Activated CD8-positive, alpha-beta memory T cell treated with anti-CD3 and anti-CD28 coated beads, Interleukin-2, amount 10 ng/mL, durations not matched to agents 7 days and 5 days (primary cell): ENCODE measurements around the gene LRRFIP1. TPM values are rescaled to one million over a fixed set of nuclear protein-coding genes. Genes with fewer than 3 reads are reported as not detected.
"Not testable (repeated sequence)": the region's sequence is repeated elsewhere in the genome, so short reads cannot be mapped to it uniquely, and the experiment has no call there.

Source experiments
- ATAC-seq: fragments of 150-1000 bp; cut with Tn5 transposase; one replicate; pipeline ENCODE4 v1.10.0; 2021; ENCODE audit warnings: moderate library complexity
- CTCF ChIA-PET: fragments of 350-600 bp; sonication (Branson Sonifier 250); formaldehyde crosslinking; loops from one replicate; lab custom pipeline; 2021; ENCODE audit warnings: antibody characterized with exemption; lab: Charles Lee
- DNase-seq: peaks from one replicate; pipeline ENCODE4 v3.0.0-alpha.2; 2020
- H3K27ac Mint-ChIP-seq: one replicate; pipeline ENCODE4 v1.8.0; 2021; ENCODE audit warnings: mild to moderate bottlenecking, mixed read lengths
- H3K27me3 Mint-ChIP-seq: one replicate; pipeline ENCODE4 v1.8.0; 2021; ENCODE audit warnings: mixed read lengths
- H3K36me3 Mint-ChIP-seq: one replicate; pipeline ENCODE4 v1.8.0; 2021; ENCODE audit warnings: mild to moderate bottlenecking, mixed read lengths
- H3K4me1 Mint-ChIP-seq: one replicate; pipeline ENCODE4 v1.8.0; 2021; ENCODE audit warnings: mixed read lengths
- H3K4me3 Mint-ChIP-seq: one replicate; pipeline ENCODE4 v1.8.0; 2021; ENCODE audit warnings: mild to moderate bottlenecking, moderate library complexity, mixed read lengths
- H3K9me3 Mint-ChIP-seq: one replicate; pipeline ENCODE4 v1.8.0; 2022; ENCODE audit warnings: low read depth, mixed read lengths
- total RNA-seq, 2 experiments: library from RNA; stranded (reverse); gene quantifications; one replicate each; pipeline ENCODE4 v1.2.3, GENCODE V29; 2021

Gene LRRFIP1
- total RNA-seq, 2 experiments from 2014 or later: 197 to 229 TPM

GRCh38 chr2:237759176-237759575 is 131.8 kb downstream of the LRRFIP1 start:
- Mint-ChIP-seq H3K27ac (peak overlapping the region; percentile 27), H3K4me1 (no peaks in the 10 kb centered on the region), H3K27me3 (no peaks in the 10 kb centered on the region), H3K9me3 (no peaks in the 10 kb centered on the region), H3K36me3 (peaks cover 68% of the 10 kb centered on the region), H3K4me3 (no peak overlapping the region)
- ATAC-seq: no peak
- CTCF ChIA-PET: interaction anchor here (1.2 kb wide), 1 partner anchor 9 kb away, joined by 4 read pairs; no protein-coding TSS in a partner anchor
- no peak for DNase-seq

GRCh38 chr2:237760506-237761502 is 133.4 kb downstream of the LRRFIP1 start:
- Mint-ChIP-seq H3K4me1 (no peaks in the 10 kb centered on the region), H3K36me3 (peaks cover 61% of the 10 kb centered on the region)
- CTCF ChIA-PET: interaction anchor here (1.3 kb wide), 1 partner anchor 16 kb away, joined by 4 read pairs; no protein-coding TSS in a partner anchor

GRCh38 chr2:237762291-237763182 is 135.2 kb downstream of the LRRFIP1 start:
- H3K36me3 Mint-ChIP-seq: peaks cover 57% of the 10 kb centered on the region
- not testable (repeated sequence) for H3K4me3 Mint-ChIP-seq

More at GRCh38 chr2:237760506-237761502, 133.4 kb downstream of the LRRFIP1 start:
- Mint-ChIP-seq H3K27me3 (no peaks in the 10 kb centered on the region), H3K9me3 (no peaks in the 10 kb centered on the region), H3K27ac (no peak overlapping the region), H3K4me3 (no peak overlapping the region)
- DNase-seq (no peak), ATAC-seq (no peak)

GRCh38 chr2:237763812-237764211 is 136.4 kb downstream of the LRRFIP1 start:
- ATAC-seq (no peak), DNase-seq (no peak)
- peaks cover 49% of the 10 kb centered on the region for H3K36me3 Mint-ChIP-seq
- no peaks in the 10 kb centered on the region for H3K4me1 Mint-ChIP-seq
- H3K9me3 Mint-ChIP-seq: no peaks in the 10 kb centered on the region
- CTCF ChIA-PET: no interaction called here
- no peak overlapping the region for H3K27ac Mint-ChIP-seq
- H3K27me3 Mint-ChIP-seq: no peaks in the 10 kb centered on the region
- no peak overlapping the region for H3K4me3 Mint-ChIP-seq

More at GRCh38 chr2:237762291-237763182, 135.2 kb downstream of the LRRFIP1 start:
- H3K27ac Mint-ChIP-seq, ATAC-seq, DNase-seq, H3K4me1 Mint-ChIP-seq, H3K27me3 Mint-ChIP-seq, H3K9me3 Mint-ChIP-seq: not testable (repeated sequence)
- CTCF ChIA-PET: interaction anchor here (1.3 kb wide), 1 partner anchor 17 kb away, joined by 4 read pairs; no protein-coding TSS in a partner anchor

- not testable (repeated sequence) for H3K27ac Mint-ChIP-seq, ATAC-seq, DNase-seq, H3K9me3 Mint-ChIP-seq, H3K4me1 Mint-ChIP-seq, H3K4me3 Mint-ChIP-seq, H3K27me3 Mint-ChIP-seq
- peaks cover 49% of the 10 kb centered on the region for H3K36me3 Mint-ChIP-seq
- CTCF ChIA-PET: interaction anchor here (0.6 to 1.7 kb wide), 3 partner anchors 10 to 142 kb away, joined by 3 to 6 read pairs (median 4); no protein-coding TSS in a partner anchor
Measured at GRCh38 chr2:237765122-237765521, 137.7 kb downstream of the LRRFIP1 start.

GRCh38 chr2:237765875-237766274 is 138.5 kb downstream of the LRRFIP1 start:
- Mint-ChIP-seq H3K4me1 (no peaks in the 10 kb centered on the region), H3K36me3 (peaks cover 44% of the 10 kb centered on the region), H3K27me3 (no peaks in the 10 kb centered on the region), H3K9me3 (no peaks in the 10 kb centered on the region), H3K27ac (no peak overlapping the region), H3K4me3 (no peak overlapping the region)
- DNase-seq (no peak), ATAC-seq (no peak)
- CTCF ChIA-PET: interaction anchor here (0.6 to 1.7 kb wide), 4 partner anchors 9 to 143 kb away, joined by 3 to 6 read pairs (median 4); no protein-coding TSS in a partner anchor

GRCh38 chr2:237766340-237766739 is 139.0 kb downstream of the LRRFIP1 start:
- CTCF ChIA-PET: interaction anchor here (0.9 to 1.7 kb wide), 2 partner anchors 9 to 21 kb away, joined by 3 to 6 read pairs; no protein-coding TSS in a partner anchor
- ATAC-seq: no peak
- Mint-ChIP-seq H3K4me3 (no peak overlapping the region), H3K4me1 (no peaks in the 10 kb centered on the region), H3K27ac (no peak overlapping the region), H3K36me3 (peaks cover 43% of the 10 kb centered on the region), H3K27me3 (no peaks in the 10 kb centered on the region), H3K9me3 (no peaks in the 10 kb centered on the region)
- DNase-seq: no peak

GRCh38 chr2:237772513-237772912 is 145.1 kb downstream of the LRRFIP1 start:
- ATAC-seq (no peak), DNase-seq (no peak)
- CTCF ChIA-PET: no interaction called here
- peaks cover 43% of the 10 kb centered on the region for H3K36me3 Mint-ChIP-seq
- H3K4me3 Mint-ChIP-seq: no peak overlapping the region
- no peaks in the 10 kb centered on the region for H3K4me1 Mint-ChIP-seq
- H3K27me3 Mint-ChIP-seq: no peaks in the 10 kb centered on the region
- no peaks in the 10 kb centered on the region for H3K9me3 Mint-ChIP-seq
- H3K27ac Mint-ChIP-seq: no peak overlapping the region

- H3K27ac Mint-ChIP-seq: no peak overlapping the region
- CTCF ChIA-PET: interaction anchor here (1.4 to 4.6 kb wide), 3 partner anchors 46 to 261 kb away, joined by 3 to 29 read pairs (median 9); no protein-coding TSS in a partner anchor
Measured at GRCh38 chr2:237773826-237774225, 146.4 kb downstream of the LRRFIP1 start.

GRCh38 chr2:237774811-237775553 is 147.6 kb downstream of the LRRFIP1 start:
- H3K4me1 Mint-ChIP-seq: no peaks in the 10 kb centered on the region
- H3K4me3 Mint-ChIP-seq: no peak overlapping the region
- peaks cover 2% of the 10 kb centered on the region for H3K9me3 Mint-ChIP-seq
- CTCF ChIA-PET: interaction anchor here (0.6 to 4.6 kb wide), 13 partner anchors 9 to 262 kb away, joined by 3 to 29 read pairs (median 3); no protein-coding TSS in a partner anchor
- no peak overlapping the region for H3K27ac Mint-ChIP-seq
- ATAC-seq (peak; percentile 78), DNase-seq (peak; percentile 63)
- peaks cover 59% of the 10 kb centered on the region for H3K36me3 Mint-ChIP-seq
- H3K27me3 Mint-ChIP-seq: no peaks in the 10 kb centered on the region

More at GRCh38 chr2:237773826-237774225, 146.4 kb downstream of the LRRFIP1 start:
- DNase-seq (no peak), ATAC-seq (no peak)
- H3K36me3 Mint-ChIP-seq: peaks cover 56% of the 10 kb centered on the region
- peaks cover 2% of the 10 kb centered on the region for H3K9me3 Mint-ChIP-seq
- no peak overlapping the region for H3K4me3 Mint-ChIP-seq
- no peaks in the 10 kb centered on the region for H3K27me3 Mint-ChIP-seq
- H3K4me1 Mint-ChIP-seq: no peaks in the 10 kb centered on the region

GRCh38 chr2:237779521-237779920 is 152.1 kb downstream of the LRRFIP1 start:
- Mint-ChIP-seq H3K36me3 (peaks cover 81% of the 10 kb centered on the region), H3K4me1 (no peaks in the 10 kb centered on the region), H3K4me3 (no peak overlapping the region), H3K27me3 (no peaks in the 10 kb centered on the region), H3K27ac (no peak overlapping the region), H3K9me3 (peaks cover 2% of the 10 kb centered on the region)
- CTCF ChIA-PET: no interaction called here
- ATAC-seq (no peak), DNase-seq (no peak)

GRCh38 chr2:237782181-237782580 is 154.8 kb downstream of the LRRFIP1 start:
- DNase-seq (no peak), ATAC-seq (no peak)
- Mint-ChIP-seq H3K4me3 (no peak overlapping the region), H3K27me3 (no peaks in the 10 kb centered on the region), H3K27ac (no peak overlapping the region), H3K36me3 (peaks cover 85% of the 10 kb centered on the region), H3K4me1 (no peaks in the 10 kb centered on the region), H3K9me3 (peaks cover 5% of the 10 kb centered on the region)
- CTCF ChIA-PET: no interaction called here
